Aorta (tissue), 5 donors: Measurements from ENCODE around the gene B3GNT2. TPM values are rescaled to one million over a fixed set of nuclear protein-coding genes. Genes with fewer than 3 reads are reported as not detected.
"Not testable (repeated sequence)": the region's sequence is repeated elsewhere in the genome, so short reads cannot be mapped to it uniquely, and the experiment has no call there.

Experiments used
- ATAC-seq: fragments of 200-7000 bp; cut with Tn5 transposase; one replicate; pipeline ENCODE4 v1.9.1; 2022; ENCODE audit warnings: moderate library complexity; ENCODE audit not compliant: low FRiP score
- DNase-seq, 2 donors: peaks; one replicate each; pipeline ENCODE4 v3.0.0-alpha.2; 2020
- H3K27ac ChIP-seq, 2 donors: one replicate each; pipeline ENCODE4 v1.5.1; 2013; ENCODE audit warnings: low read length in 2 of 2, mild to moderate bottlenecking in 2 of 2, moderate library complexity in 2 of 2, control low read depth in 1 of 2, inconsistent platforms in 1 of 2, low read depth in 1 of 2
- H3K27me3 ChIP-seq, 2 donors: one replicate each; pipeline ENCODE4 v1.6.1; 2013; ENCODE audit warnings: control low read depth in 1 of 2, low read length in 1 of 2, mild to moderate bottlenecking in 1 of 2, moderate library complexity in 1 of 2; ENCODE audit not compliant: insufficient read depth in 2 of 2, control insufficient read depth in 1 of 2
- H3K36me3 ChIP-seq, 2 donors: one replicate each; pipeline ENCODE4 v1.6.1; 2013; ENCODE audit warnings: control low read depth in 1 of 2, low read length in 1 of 2, mild to moderate bottlenecking in 1 of 2; ENCODE audit not compliant: insufficient read depth in 2 of 2, control insufficient read depth in 1 of 2
- H3K4me1 ChIP-seq, 2 donors: one replicate each; pipeline ENCODE4 v1.6.1; 2013; ENCODE audit warnings: low read length in 2 of 2, control low read depth in 1 of 2, mild to moderate bottlenecking in 1 of 2, moderate library complexity in 1 of 2; ENCODE audit not compliant: insufficient read depth in 2 of 2, control insufficient read depth in 1 of 2
- H3K4me3 ChIP-seq, 2 donors: one replicate each; pipeline ENCODE4 v1.5.1; 2013; ENCODE audit warnings: low read length in 2 of 2, control low read depth in 1 of 2, mild to moderate bottlenecking in 1 of 2
- H3K9me3 ChIP-seq: one replicate; pipeline ENCODE4 v1.6.1; 2013; ENCODE audit warnings: mild to moderate bottlenecking, low read length; ENCODE audit not compliant: control insufficient read depth
- WGBS, 2 donors: extraction: QIAGEN DNeasy Blood & Tissue Kit; methylation state at CpG; one replicate each; pipeline ENCODE4 v1.1.7; 2013; 5-methylcytosine and 5-hydroxymethylcytosine counted together
- intact Hi-C, 2 donors: fragments of 100-400 bp; cut with DNase I; formaldehyde crosslinking; loops; one replicate each; pipeline versions ENCODE4 v1.14.2 to v1.15.0; 2022
- polyA plus RNA-seq, 2 donors: library from polyadenylated mRNA; stranded (reverse); fragments of 200-250 nt; gene quantifications; one replicate each; pipeline ENCODE4 v1.2.3, GENCODE V29; 2013
- total RNA-seq, 2 donors: library from RNA; stranded (reverse); fragmentation: NEBNext Ultra II Directional; extraction: Animal tissue kit (Norgen Biotek cat#: 25700); gene quantifications; one replicate each; pipeline ENCODE4 v1.2.1, GENCODE V29; 2021
- donor health status: healthy with polysubstance abuse.
- donor health status: Bipolar disorder and iron deficiency.
- donor health status: DM: no; HTN: no; CAD: no.
- donor health status: DM: no; HTN: no; CAD: no.
- donor health status: DM: yes; HTN: yes; CAD: no.

The B3GNT2 gene
- total and polyA plus RNA-seq, 4 donors, result 16.4 to 29.1 (median 21.5) TPM

DNA sequence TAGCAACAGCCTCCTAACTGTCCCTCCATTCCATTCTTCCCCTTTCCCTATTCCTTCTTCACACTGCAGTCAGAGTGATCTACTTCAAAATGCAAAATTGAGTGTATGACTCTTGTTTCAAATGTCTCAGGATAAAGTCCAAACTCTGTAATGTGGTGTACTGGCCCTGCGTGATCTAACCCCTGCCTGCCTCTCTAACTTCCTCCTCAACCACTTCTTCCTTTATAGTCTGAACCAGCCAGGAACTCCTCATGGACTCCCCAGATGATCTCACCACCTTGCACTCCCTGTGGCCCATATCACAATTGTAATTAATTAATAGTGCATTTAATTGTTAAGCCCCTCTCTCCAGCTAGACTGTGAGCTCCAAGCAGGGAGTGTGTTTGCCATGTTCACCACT is 3.1 kb upstream of the B3GNT2 start:
- ATAC-seq, result no peak
- intact Hi-C loops, result loop anchor here in 1 of 2 donors (10.0 kb wide), 2 partner anchors 222 to 278 kb away; no protein-coding TSS in a partner anchor
- H3K9me3 ChIP-seq, result no peaks in the 10 kb centered on the region
- H3K4me1 ChIP-seq, result no peaks in the 10 kb centered on the region
- no peaks in the 10 kb centered on the region for H3K27me3 ChIP-seq
- no peak overlapping the region for H3K4me3 ChIP-seq
- DNase-seq, result no peak
- no peaks in the 10 kb centered on the region for H3K36me3 ChIP-seq
- WGBS, 2 donors, result 89 to 91% methylated on average over 1 of the region's 1 CpG
- no peak overlapping the region for H3K27ac ChIP-seq

GRCh38 chr2:62194558-62195420 is 1.1 kb upstream of the B3GNT2 start:
- Histone ChIP-seq H3K27ac (no peak overlapping the region), H3K27me3 (no peaks in the 10 kb centered on the region), H3K36me3 (no peaks in the 10 kb centered on the region), H3K4me1 (no peaks in the 10 kb centered on the region), H3K4me3 (no peak overlapping the region), H3K9me3 (no peaks in the 10 kb centered on the region)
- DNase-seq, result peak in 1 of 2 donors; percentile 53
- WGBS, 2 donors, result 58 to 66% methylated on average over 50 to 51 of the region's 51 CpGs
- intact Hi-C loops, result loop anchor here (5.0 to 10.0 kb wide), 3 partner anchors 182 to 280 kb away; no protein-coding TSS in a partner anchor
- ATAC-seq, result peak; percentile 50

DNA sequence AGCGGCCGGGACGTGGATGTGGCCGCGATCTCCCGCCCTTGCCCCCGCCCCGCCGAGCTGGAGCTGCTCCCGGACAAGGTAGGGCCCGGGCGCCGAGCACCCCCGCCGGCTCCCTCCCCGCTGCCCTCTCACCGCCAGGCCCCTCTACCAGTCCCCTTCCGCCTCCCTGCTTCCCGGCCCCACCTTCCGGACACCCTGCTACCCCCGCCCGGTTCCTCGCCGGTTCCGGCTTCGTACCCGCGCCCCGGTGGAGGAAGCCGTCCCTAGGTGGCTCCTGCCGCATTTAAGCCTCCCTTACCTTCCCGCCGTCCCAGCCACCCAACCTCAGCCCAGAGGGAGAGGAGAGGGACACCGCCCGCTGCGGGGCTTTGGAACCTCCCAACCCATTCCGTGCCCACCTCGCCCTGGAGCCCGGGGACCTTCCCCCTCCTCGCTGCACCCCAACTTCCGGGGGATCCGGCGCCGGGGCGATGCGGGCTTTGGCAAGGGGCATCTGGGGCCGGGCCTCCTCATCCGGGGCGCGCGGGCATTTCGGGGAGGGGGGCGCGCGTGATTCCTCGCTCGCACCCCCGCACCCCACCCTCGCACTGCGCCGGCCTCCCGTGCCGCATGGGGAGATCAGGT is 475 bp downstream of the B3GNT2 start:
- Histone ChIP-seq H3K27ac (peak overlapping the region; percentile 52 to 83), H3K9me3 (no peaks in the 10 kb centered on the region), H3K4me3 (peak overlapping the region; percentile 79 to 89), H3K27me3 (no peaks in the 10 kb centered on the region), H3K4me1 (no peaks in the 10 kb centered on the region), H3K36me3 (no peaks in the 10 kb centered on the region)
- intact Hi-C loops, result loop anchor here (5.0 to 10.0 kb wide), 3 partner anchors 184 to 282 kb away; no protein-coding TSS in a partner anchor
- DNase-seq, result peak; percentile 70 to 87
- ATAC-seq, result peak; percentile 66
- 0 to 1% methylated on average over 44 to 63 of the region's 63 CpGs for WGBS, 2 donors

DNA sequence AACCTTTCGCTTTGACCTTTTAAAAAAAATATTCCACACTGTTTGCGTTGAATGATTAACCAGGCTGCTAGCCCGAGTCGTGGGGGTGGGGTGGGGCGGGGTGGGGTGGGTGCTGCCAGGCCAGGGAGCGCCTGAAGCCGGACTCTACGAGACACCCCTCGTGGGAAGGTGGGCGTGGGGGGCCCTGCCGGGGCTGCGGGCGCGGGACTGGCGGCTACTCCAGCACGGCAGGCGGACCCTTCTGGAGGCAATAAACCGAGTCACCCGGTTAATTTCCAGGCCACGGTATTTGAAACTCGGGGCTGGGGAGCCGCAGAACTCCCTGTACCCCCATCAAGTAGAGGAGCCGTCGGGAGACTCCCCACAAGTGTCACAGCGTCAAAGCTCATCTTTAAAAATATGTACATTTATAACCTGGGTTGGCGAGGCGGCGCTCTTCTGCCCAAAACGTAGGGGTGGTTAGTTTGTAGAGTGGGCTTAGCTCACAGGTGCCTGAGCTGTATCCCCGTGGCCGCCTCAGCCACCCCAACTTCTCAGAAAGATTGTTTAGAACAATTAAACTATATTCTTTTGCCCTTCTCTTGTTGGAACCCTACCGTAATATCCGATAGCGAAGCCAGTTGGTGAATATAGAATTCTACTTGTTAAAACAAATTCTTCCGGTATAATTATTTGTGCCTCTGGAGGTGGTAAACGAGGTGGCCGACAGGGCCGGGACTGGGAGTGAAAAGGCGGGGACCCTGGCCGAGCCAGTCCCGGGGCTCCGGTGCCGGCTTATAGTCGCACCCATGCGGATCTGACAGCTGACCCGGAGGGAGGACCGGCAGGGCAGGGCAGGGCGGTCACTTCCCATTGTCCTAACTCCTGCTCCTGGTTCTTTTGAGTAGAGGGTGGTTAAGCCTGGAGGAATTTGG is 1.4 kb downstream of the B3GNT2 start:
- peak; percentile 52 for ATAC-seq
- intact Hi-C loops, result loop anchor here (5.0 to 10.0 kb wide), 3 partner anchors 185 to 282 kb away; no protein-coding TSS in a partner anchor
- no peaks in the 10 kb centered on the region for H3K36me3 ChIP-seq
- DNase-seq, result peak in 1 of 2 donors; percentile 82
- no peaks in the 10 kb centered on the region for H3K27me3 ChIP-seq
- H3K27ac ChIP-seq, result no peak overlapping the region
- no peaks in the 10 kb centered on the region for H3K9me3 ChIP-seq
- 0 to 1% methylated on average over 47 to 48 of the region's 48 CpGs for WGBS, 2 donors
- peak overlapping the region; percentile 79 to 89 for H3K4me3 ChIP-seq
- H3K4me1 ChIP-seq, result no peaks in the 10 kb centered on the region

DNA sequence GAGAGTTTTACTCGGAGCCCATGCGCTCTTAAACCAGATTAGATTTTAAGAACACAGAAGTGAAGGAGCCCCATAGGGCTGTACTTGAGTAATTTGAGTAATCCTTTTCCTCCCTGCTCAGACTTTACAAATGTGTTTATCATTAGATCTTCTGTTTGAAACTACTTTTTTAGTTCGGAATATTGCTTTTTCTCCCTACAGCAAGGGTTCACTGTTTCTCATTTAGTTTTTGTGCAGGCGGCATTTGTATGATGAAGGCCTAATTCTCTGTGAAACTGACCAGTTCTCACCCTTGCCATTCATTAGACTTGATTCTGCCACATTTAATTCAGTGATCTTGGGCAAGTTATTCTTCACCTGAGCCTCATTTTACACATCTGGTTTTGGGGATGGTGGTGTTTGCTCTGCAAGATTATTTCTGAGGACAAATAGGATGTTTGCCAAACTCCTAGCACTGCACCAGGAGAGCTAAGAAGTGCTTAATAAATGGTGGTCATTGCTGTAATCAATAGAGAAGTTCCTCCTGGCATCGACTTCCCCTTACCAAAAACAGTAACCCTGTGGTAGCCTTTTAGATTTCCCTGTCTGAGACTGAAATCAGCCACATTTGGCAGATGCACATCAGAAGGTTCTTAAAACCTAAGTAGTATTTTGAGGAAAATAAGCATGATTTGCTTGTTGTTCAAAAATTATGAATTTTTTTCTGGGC is 2.2 kb downstream of the B3GNT2 start:
- Histone ChIP-seq H3K36me3 (no peaks in the 10 kb centered on the region), H3K9me3 (no peaks in the 10 kb centered on the region), H3K4me1 (no peaks in the 10 kb centered on the region), H3K27ac (no peak overlapping the region), H3K4me3 (peak overlapping the region; percentile 79 to 89), H3K27me3 (no peaks in the 10 kb centered on the region)
- intact Hi-C loops, result loop anchor here (5.0 to 10.0 kb wide), 3 partner anchors 186 to 283 kb away; no protein-coding TSS in a partner anchor
- WGBS, 2 donors, result 29 to 30% methylated on average over 5 of the region's 5 CpGs
- no peak for DNase-seq
- no peak for ATAC-seq

DNA sequence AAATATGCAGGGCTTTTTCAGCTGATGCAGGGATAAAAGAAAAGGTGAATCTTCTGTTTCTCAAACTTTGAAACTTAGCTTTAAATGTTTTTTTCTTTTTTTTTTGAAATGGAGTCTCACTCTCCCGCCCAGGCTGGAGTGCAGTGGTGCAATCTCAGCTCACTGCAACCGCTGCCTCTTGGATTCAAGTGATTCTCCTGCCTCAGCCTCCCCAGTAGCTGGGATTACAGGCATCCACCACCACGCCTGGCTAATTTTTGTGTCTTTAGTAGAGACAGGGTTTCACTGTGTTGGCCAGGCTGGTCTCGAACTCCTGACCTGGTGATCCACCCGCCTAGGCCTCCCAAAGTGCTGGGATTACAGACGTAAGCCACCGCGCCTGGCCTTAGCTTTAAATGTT is 2.9 kb downstream of the B3GNT2 start:
- intact Hi-C loops, result loop anchor here (5.0 to 10.0 kb wide), 3 partner anchors 187 to 284 kb away; no protein-coding TSS in a partner anchor
- ATAC-seq, H3K4me1 ChIP-seq, H3K36me3 ChIP-seq, H3K27me3 ChIP-seq, H3K9me3 ChIP-seq, H3K4me3 ChIP-seq, H3K27ac ChIP-seq, DNase-seq: not testable (repeated sequence)
- WGBS, 2 donors, result 94 to 95% methylated on average over 8 of the region's 8 CpGs

DNA sequence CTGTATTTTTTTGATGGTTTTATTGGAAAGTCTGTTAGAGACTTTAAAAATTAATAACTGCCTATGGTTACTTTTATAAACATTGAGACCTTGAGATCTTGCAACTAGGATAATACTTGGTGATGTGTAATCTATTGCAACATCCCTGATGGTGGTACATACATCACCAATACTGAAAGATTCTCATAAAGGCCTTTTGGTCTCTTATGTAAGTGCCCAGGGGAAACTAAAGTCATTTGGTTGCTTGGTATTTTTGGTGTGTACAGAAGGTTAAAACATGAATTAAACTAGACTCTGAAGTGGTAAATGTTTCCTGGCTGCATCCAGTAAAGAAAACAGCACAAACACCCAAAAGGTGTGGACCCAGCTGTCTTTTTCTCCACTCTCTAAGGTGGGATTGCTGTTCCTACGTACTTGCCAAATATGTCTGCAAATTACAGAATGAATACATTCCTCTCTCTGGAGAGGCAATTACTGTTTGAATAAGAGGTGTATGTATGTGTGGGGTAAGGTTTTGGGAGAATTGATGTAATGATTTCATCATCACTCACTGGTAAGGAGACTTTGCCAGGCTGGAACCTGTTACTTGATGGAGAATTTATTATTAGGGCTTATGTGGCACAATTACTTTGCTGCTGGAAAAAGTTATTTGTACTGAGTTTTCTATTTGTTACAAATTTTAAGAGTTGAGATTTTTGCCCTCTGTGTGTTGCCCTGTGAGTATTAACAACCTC is 3.6 kb downstream of the B3GNT2 start:
- ATAC-seq, result no peak
- Histone ChIP-seq H3K27ac (no peak overlapping the region), H3K27me3 (no peaks in the 10 kb centered on the region), H3K4me3 (no peak overlapping the region), H3K9me3 (no peaks in the 10 kb centered on the region), H3K36me3 (no peaks in the 10 kb centered on the region), H3K4me1 (no peaks in the 10 kb centered on the region)
- no peak for DNase-seq
- intact Hi-C loops, result loop anchor here (5.0 to 10.0 kb wide), 3 partner anchors 187 to 285 kb away; no protein-coding TSS in a partner anchor
- 81 to 91% methylated on average over 1 of the region's 1 CpG for WGBS, 2 donors
